ENCODE measurements around the gene ACBD6.

ACBD6 gene

DNA sequence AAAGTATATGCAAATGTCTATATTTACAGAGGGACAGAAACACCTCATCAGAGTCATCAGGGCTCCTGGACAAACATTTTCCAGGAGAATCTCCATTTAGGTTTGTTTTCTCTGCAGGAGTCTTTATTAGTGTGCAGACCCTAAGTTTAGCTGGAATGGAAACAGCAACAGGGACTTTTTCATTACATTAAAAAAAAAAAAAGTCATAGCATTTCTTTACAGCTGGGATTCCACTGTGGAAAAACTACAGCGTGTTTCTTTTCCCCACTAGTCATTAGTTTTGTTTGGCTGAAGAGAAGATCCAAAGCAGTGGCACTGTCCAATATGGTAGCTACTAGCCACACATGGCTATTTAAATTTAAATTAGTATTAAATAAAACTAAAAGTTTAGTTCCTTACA is 222.7 kb downstream of the ACBD6 start:
- TF ChIP-seq, protein P1, sequence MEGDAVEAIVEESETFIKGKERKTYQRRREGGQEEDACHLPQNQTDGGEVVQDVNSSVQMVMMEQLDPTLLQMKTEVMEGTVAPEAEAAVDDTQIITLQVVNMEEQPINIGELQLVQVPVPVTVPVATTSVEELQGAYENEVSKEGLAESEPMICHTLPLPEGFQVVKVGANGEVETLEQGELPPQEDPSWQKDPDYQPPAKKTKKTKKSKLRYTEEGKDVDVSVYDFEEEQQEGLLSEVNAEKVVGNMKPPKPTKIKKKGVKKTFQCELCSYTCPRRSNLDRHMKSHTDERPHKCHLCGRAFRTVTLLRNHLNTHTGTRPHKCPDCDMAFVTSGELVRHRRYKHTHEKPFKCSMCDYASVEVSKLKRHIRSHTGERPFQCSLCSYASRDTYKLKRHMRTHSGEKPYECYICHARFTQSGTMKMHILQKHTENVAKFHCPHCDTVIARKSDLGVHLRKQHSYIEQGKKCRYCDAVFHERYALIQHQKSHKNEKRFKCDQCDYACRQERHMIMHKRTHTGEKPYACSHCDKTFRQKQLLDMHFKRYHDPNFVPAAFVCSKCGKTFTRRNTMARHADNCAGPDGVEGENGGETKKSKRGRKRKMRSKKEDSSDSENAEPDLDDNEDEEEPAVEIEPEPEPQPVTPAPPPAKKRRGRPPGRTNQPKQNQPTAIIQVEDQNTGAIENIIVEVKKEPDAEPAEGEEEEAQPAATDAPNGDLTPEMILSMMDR (conservative IDR thresholded peaks at IDR 0.05; ENCODE audit: low read length) = no peak
- TF ChIP-seq EZH2phosphoT487 (IDR thresholded peaks at IDR 0.05; ENCODE audit: borderline replicate concordance) = no peak
- no peak overlapping the region for H3K4me2 ChIP-seq (ENCODE audit: low read depth, low read length, poor library complexity, severe bottlenecking)
- no peaks in the 10 kb centered on the region for H4K20me1 ChIP-seq (ENCODE audit: insufficient read depth, low read length, poor library complexity, severe bottlenecking)
- H3K4me3 ChIP-seq (ENCODE audit: low read length, poor library complexity, severe bottlenecking) = no peak overlapping the region
- no peaks in the 10 kb centered on the region for H3K9me2 ChIP-seq (replicated peaks; ENCODE audit: low read depth, low read length)
- H3K9me3 ChIP-seq (ENCODE audit: insufficient read depth, low read depth, low read length) = no peaks in the 10 kb centered on the region
- no peaks in the 10 kb centered on the region for H3F3A ChIP-seq (ENCODE audit: low read depth)
- no peaks in the 10 kb centered on the region for H3K27me3 ChIP-seq (ENCODE audit: insufficient read depth, low read length, poor library complexity, severe bottlenecking)
- H3K36me3 ChIP-seq (ENCODE audit: insufficient read depth, low read length) = peaks cover 55% of the 10 kb centered on the region; the same call in 1 of the 2 replicates
- H3K4me1 ChIP-seq (ENCODE audit: insufficient read depth, low read length, poor library complexity, severe bottlenecking) = peaks cover 9% of the 10 kb centered on the region
- no peak overlapping the region for H3K9ac ChIP-seq (ENCODE audit: low read depth, low read length, poor library complexity, severe bottlenecking)
- H3K79me2 ChIP-seq (ENCODE audit: insufficient read depth, low read length) = no peaks in the 10 kb centered on the region
- no peak overlapping the region for H2AFZ ChIP-seq (ENCODE audit: low read length)

GRCh38 chr1:180278596-180279395 is 223.6 kb downstream of the ACBD6 start:
- Histone ChIP-seq H3K4me3 (ENCODE audit: low read length, poor library complexity, severe bottlenecking) (no peak overlapping the region), H3K9me3 (ENCODE audit: insufficient read depth, low read depth, low read length) (no peaks in the 10 kb centered on the region), H3K4me2 (ENCODE audit: low read depth, low read length, poor library complexity, severe bottlenecking) (no peak overlapping the region), H4K20me1 (ENCODE audit: insufficient read depth, low read length, poor library complexity, severe bottlenecking) (no peaks in the 10 kb centered on the region), H3K9me2 (replicated peaks; ENCODE audit: low read depth, low read length) (no peaks in the 10 kb centered on the region), H3K79me2 (ENCODE audit: insufficient read depth, low read length) (no peaks in the 10 kb centered on the region), H2AFZ (ENCODE audit: low read length) (no peak overlapping the region), H3K27me3 (ENCODE audit: insufficient read depth, low read length, poor library complexity, severe bottlenecking) (no peaks in the 10 kb centered on the region), H3K36me3 (ENCODE audit: insufficient read depth, low read length) (peaks cover 53% of the 10 kb centered on the region; the same call in 1 of the 2 replicates), H3K4me1 (ENCODE audit: insufficient read depth, low read length, poor library complexity, severe bottlenecking) (peaks cover 9% of the 10 kb centered on the region), H3F3A (ENCODE audit: low read depth) (no peaks in the 10 kb centered on the region), H3K9ac (ENCODE audit: low read depth, low read length, poor library complexity, severe bottlenecking) (no peak overlapping the region)
- TF ChIP-seq EZH2phosphoT487 (IDR thresholded peaks at IDR 0.05; ENCODE audit: borderline replicate concordance) = no peak
- TF ChIP-seq, protein P1 (conservative IDR thresholded peaks at IDR 0.05; ENCODE audit: low read length) = no peak

GRCh38 chr1:180278194-180278515 is 224.2 kb downstream of the ACBD6 start:
- TF ChIP-seq, protein P1 (conservative IDR thresholded peaks at IDR 0.05; ENCODE audit: low read length) = no peak
- TF ChIP-seq EZH2phosphoT487 (IDR thresholded peaks at IDR 0.05; ENCODE audit: borderline replicate concordance) = no peak
- H3K9me2 ChIP-seq (replicated peaks; ENCODE audit: low read depth, low read length) = no peaks in the 10 kb centered on the region
- no peaks in the 10 kb centered on the region for H3F3A ChIP-seq (ENCODE audit: low read depth)
- H2AFZ ChIP-seq (ENCODE audit: low read length) = no peak overlapping the region
- H3K4me2 ChIP-seq (ENCODE audit: low read depth, low read length, poor library complexity, severe bottlenecking) = no peak overlapping the region
- H4K20me1 ChIP-seq (ENCODE audit: insufficient read depth, low read length, poor library complexity, severe bottlenecking) = no peaks in the 10 kb centered on the region
- H3K4me3 ChIP-seq (ENCODE audit: low read length, poor library complexity, severe bottlenecking) = no peak overlapping the region
- no peak overlapping the region for H3K9ac ChIP-seq (ENCODE audit: low read depth, low read length, poor library complexity, severe bottlenecking)
- peaks cover 9% of the 10 kb centered on the region for H3K4me1 ChIP-seq (ENCODE audit: insufficient read depth, low read length, poor library complexity, severe bottlenecking)
- H3K79me2 ChIP-seq (ENCODE audit: insufficient read depth, low read length) = no peaks in the 10 kb centered on the region
- H3K36me3 ChIP-seq (ENCODE audit: insufficient read depth, low read length) = peaks cover 48% of the 10 kb centered on the region; the same call in 1 of the 2 replicates
- H3K27me3 ChIP-seq (ENCODE audit: insufficient read depth, low read length, poor library complexity, severe bottlenecking) = no peaks in the 10 kb centered on the region
- H3K9me3 ChIP-seq (ENCODE audit: insufficient read depth, low read depth, low read length) = no peaks in the 10 kb centered on the region
